DMS53 treated with DMSO at 0.1 percent for 48 hours (cell line): Measurements from ENCODE around the gene ZSCAN16.

ENCODE experiments used
- DNase-seq: peaks from one replicate; lab custom pipeline; 2025; ENCODE audit not compliant: unreplicated experiment; lab: John Stamatoyannopoulos, UW

ZSCAN16 gene

DNA sequence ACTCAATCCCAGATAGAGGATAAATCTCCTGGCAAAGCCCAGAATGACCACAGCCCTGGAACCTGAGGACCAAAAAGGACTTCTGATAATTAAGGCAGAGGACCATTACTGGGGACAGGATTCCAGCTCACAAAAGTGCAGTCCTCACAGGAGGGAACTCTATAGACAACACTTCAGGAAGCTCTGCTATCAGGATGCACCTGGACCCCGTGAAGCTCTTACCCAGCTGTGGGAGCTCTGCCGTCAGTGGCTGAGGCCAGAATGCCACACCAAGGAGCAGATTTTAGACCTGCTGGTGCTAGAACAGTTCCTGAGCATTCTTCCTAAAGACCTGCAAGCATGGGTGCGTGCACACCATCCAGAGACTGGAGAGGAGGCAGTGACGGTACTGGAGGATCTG is 992 bp downstream of the ZSCAN16 start:
- DNase-seq, result no peak

DNA sequence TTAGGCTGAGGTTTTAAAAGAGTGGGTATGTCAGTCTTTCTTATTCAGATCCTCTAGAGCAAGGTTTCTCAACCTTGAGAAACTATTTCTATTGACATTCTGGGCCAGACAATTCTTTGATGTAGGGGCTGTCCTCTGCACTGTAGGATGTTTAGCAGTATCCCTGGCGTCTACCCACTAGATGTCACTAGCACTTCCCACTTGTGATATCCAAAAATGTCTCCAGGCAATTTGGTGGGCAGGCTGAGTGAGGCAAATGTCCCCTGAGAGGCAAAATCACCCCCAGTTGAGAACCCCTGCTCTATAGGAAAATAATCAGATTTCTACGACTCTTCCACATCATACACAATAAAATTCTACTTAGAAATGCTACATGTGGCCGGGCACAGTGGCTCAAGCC is 9.6 kb downstream of the ZSCAN16 start:
- peak; percentile 14 for DNase-seq

DNA sequence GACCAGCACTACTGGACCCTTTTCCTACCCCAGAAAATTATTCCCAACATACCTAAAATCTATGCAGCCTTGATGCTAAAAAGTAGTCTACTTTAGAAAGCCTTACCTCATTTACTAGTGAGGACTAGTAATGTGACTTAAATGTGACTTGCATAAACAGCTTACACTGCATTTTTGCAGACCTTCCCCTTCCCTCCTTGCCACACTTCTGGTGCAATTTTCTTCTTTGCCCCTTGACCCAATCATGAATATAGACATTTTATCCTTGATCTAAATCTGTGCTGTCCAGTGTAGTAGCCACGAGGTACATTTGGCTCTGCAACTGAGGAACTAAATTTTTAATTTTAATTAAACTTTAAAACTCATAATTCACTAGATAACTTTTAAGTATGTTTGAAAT is 10.3 kb downstream of the ZSCAN16 start:
- no peak for DNase-seq

DNA sequence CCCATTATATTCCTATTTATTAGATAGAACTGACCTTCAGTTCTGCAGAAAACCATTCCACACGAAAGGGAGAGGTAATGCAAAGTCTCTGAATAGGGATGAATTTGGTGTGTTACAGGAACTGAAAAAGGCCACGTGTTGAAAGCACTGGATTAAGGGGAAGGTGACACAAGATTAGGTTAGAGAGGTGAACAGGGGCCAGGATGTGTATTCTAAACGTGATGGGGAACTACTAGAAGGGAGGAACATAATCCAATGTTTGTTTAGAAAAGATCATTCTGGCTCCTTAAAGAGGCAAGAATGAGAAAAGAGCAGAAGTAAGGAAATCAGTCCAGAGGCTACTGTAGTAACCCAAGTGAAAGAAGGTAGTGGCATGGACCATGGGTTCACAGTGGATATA is 11.0 kb downstream of the ZSCAN16 start:
- DNase-seq, result no peak

DNA sequence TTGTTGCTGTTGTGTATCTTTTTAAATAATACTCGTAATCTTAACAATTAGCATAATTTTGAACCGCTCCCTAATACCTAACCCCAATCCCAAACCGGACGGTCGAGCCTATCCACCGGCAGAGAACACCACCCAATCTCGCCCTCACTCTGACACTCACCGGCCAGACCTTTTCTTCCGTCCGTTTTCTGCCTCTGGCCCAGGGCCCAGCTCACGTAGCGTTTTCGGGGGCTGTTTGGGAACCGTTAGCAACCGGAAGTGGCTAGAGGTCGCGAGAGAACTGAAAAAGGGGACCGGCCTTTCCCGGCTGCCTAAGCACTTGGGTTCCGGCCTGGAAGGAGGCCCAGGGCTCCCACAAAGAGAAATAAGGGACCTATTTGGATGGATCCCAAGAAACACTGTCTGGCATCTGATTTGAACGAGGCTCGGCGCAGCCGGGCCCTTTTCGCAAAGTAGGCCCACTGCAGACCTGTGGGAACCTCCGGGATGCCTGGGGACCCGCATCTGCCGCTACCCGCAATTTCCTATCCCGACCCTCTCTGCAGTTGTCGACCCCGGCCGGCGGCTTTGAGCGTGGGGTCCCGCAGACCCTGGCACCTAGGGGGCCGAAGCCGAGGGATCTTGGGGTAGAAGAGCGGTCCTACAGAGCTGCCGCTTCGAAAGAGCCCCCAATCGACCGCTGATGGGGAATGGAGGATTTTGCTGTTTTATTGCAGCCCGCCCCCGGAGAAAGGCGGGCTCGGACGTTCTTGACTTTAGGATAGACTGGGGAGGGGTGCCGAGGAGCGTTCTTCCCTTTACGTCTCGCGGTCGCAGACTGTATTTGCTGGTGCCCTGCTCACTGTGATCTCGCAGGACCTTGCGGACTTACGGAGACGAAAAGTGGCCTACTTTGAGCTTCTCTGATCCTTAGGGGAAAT is 12.4 kb downstream of the ZSCAN16 start:
- peak; percentile 81 for DNase-seq

DNA sequence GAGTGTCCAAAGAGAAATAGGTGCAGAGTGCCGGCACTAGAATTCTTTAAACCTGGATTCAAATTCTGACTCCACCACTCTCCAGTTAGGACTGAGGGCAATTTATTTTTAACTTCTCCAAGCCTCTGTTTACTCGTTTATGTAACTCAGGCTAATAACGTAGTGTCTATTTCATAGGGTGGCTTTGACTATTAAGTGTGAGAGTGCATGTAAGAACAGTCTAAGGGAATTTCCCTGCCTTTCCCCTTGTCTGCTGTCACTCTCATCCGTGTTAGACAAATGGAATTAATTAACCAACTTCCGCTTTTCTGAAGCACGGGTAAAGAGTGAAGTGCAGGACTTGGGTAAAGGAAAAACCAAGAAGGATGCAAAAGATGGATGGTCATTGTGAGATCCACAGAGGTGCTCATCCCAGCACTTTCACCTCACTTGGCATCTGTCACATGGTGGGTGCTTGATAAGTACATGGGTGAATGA is 13.1 kb downstream of the ZSCAN16 start:
- DNase-seq, result no peak

DNA sequence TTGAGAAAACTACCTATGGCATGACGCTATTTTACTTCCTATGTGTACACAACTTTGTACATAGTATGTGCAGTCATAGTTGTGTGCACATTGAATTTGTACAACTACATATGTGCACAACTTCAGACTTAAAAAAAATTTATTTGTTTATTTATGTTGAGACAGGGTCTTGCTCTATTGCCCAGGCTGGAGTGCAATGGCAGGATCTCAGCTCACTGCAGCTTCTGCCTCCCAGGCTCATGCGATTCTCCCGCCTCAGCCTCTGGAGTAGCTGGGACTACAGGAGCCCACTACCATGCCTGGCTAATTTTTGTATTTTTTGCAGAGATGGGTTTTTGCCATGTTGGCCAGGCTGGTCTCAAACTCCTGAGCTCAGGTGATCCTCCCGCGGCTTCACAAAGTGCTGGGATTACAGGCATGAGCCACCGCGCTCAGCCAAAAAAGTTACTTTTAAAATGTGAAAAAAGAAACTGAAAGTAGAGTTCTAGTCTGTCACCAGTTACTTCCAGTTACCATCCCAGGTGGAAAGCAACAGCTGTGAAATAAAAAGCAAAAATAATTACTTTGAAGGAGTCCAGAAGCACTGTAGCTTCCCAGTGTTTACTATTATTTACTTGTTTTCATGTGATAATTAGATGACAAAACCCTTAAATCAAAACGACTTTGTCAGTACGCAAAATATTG is 15.6 kb downstream of the ZSCAN16 start:
- no peak for DNase-seq

DNA sequence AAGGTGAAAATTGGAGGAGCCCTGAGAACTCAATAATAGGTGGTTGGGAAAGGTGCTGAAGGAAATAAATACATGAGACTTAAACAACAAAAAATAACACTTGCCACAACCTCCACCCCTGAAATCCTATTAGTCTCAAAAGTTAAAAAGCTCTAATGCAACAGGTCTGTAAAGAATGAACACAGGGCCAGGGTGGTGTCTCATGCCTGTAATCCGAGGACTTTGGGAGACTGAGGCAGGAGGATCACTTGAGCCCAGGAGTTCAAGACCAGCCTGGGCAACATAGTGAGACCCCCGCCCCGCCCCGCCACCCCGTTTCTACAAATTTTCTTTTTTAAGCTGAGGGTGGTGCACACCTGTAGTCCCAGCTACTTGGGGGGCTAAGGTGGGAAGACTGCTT is 16.2 kb downstream of the ZSCAN16 start:
- DNase-seq, result no peak

DNA sequence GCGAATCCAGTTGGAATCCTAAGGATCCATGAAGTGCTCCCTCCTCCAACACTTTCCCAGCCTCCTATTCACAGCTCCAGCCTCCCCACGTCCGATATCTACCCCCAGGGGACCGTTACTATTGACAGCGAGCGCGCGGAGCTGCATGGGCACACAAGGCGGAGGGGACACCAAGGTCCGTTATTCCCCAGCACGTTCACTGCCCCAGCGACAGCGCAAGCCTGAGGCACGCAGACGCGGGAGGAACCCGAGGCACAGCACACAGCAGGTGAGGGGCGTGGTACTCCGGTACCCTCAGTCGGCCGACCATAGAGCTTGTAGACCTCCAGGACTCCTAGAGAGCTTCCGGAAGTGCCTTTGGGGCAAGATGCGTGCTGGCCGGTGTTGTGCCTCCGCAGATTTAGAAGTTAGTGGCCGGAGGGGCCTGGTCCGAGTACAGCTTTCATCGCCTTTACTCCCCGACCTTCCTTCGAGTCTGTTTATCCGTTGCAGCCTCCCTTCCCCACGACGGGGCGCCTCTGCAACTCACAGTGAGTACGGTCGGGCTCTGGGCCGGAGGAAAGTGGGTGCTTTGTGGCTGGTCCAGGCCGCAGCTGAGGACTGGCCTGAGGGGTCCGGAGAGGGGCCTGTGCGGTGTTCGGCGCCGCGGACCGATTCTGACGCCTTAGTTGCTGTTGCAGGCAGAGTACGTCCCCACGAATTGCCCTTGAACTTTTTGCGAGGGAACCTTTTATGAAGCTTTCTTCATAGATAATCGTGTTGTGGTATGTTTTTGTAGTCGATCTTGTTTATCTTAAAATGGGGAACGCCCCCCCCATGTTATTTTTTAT is 17.3 kb downstream of the ZSCAN16 start, which contains the start of gene ZKSCAN8:
TSS of gene ZKSCAN8 (plus strand) at position 384 of the 830 bp plus-strand sequence. CDS start 6,525 bp downstream, outside the sequence.
- DNase-seq, result peak; percentile 85

DNA sequence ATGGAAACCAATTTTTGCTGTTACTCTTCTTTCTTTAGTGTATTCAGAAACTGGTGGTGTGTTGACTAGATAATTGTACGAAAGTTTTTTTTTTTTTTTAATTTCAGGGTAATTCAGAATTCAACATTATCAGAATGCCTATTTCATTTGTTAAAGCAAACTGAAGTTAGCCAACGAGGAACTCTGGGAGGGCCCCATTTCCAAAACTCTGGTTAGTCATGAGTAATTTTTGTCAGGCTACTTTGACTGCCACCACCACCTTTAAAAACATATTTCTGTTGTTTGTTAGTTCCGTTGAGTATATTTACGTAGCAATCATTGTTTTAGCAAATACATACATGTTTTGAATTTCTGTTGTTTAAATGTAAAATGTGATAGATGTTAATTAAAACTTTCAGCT is 18.0 kb downstream of the ZSCAN16 start:
- no peak for DNase-seq

DNA sequence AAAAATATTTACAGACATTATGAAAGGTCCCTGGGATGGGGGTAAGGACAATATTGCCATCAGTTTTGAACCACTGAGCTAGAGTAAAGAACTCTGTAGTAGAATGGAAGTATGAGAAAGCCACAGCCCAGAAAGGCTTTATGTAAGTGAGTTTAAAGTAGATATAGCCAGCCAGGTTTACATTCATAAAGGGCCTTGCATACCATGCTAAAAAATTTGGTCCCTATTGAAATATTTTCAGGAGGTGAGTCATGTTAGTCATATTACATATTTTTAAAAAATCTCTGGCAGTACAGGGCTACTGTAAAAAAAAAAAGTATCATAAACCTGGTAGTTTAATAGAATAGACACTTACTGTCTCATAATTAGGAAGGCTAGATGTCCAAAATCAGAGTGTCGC is 20.8 kb downstream of the ZSCAN16 start:
- DNase-seq, result no peak

DNA sequence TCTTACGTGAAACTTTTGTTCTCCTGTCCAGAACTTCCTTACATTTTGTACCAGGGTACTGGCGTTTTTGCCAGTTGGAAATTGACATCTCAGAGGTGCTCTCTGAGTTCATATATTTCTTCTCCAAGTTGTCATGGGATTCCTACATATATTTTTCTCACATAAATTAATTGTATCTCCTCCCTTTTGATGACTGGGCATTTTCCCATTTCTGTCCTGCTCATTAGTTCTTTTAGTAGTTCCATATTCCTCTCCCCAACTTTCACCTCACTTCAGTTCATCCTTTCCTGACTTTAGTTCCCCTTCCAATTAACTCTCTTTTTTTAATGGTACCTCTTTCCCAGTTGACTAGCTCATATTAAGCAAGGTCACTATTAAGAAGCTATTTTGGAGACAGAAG is 28.1 kb downstream of the ZSCAN16 start:
- no peak for DNase-seq

DNA sequence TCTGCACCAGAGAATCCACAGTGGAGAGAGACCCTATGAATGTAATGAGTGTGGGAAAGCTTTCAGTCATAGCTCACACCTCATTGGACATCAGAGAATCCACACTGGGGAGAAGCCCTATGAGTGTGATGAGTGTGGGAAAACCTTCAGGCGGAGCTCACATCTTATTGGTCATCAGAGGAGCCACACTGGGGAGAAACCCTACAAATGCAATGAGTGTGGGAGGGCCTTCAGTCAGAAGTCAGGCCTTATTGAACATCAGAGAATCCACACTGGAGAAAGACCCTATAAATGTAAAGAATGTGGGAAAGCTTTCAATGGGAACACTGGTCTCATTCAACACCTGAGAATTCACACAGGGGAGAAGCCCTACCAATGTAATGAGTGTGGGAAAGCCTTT is 29.1 kb downstream of the ZSCAN16 start:
- DNase-seq, result no peak

DNA sequence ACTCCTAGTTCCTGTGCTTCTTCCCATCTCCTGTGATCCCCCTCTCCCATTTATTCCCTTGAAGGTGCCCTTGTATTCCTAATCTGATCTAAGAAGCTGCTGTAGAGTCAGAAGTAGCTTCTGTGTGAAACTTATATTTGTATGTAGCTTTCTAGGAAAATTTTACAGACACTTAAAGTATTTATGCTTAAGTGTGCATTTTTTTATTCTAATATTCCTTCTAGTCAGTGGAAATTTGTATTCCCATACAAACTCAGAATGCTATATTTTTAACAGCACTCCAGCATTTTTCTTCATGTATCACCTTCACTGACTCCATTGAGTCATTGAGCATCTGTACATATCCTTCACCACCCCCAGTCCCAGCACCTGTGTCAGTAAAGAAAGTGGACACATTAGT is 29.9 kb downstream of the ZSCAN16 start:
- DNase-seq, result no peak

DNA sequence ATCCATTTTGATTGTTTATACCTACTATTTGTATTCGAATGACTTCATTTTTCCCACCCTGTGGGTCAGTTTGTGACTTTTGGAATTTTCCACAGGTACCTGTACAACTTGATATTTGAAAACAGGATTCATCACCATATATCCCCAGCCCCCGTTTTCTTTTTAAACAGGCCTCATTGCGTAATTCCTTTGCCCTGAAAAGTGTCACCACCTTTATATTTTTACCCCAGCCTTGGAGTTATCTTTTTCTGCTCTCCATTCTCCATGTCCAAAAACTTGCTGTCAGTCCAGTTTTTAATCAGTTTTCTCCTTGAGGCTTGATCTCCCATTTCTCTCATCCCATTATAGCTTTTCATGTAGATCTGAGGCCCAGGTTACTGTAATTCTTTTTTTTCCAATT is 33.9 kb downstream of the ZSCAN16 start:
- no peak for DNase-seq

DNA sequence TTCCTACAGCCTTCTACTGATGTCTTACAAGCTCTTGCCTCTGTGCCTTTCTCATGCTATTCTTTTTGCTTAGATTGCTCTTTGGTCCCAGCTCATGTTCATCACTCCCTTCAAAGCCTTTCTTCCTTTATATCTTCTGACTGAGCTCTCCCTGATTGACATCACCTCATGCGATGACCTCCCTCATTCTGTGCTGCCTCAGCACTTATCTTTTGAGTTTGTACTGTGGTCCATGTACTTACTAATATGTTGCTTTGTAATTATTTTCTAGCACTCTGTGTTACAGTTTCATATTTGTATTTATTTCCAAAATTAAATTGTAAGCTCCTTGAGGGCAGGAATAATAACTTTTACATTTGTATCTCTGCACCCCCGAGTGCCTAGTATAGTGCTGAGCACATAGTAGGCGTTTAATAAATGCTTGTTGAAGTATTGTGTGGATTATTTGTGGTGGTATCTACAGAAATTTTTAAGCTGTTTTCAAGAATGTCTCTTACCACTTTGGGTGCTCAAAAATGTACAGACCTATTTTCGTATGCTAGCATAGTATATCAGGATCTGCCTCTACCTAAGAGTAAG is 34.7 kb downstream of the ZSCAN16 start:
- no peak for DNase-seq

DNA sequence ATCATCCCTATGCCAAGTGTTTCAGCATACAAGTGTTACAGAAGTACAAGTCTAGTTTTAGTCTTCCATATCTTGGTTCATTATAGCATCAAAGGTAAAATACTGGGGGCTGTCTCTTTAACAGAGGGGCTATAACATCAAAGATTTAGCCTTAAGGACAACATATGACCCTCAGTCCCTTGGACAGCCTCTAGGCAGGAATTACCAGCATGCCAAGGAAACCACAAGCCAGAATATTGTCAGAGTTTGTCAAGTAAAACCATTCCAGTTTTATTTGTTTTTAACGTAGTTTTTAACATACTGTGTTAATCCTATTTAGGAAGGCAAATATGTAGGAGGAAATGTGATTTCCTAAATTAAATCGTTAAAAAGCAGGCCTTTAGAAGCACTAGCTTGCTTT is 35.8 kb downstream of the ZSCAN16 start:
- DNase-seq, result no peak

DNA sequence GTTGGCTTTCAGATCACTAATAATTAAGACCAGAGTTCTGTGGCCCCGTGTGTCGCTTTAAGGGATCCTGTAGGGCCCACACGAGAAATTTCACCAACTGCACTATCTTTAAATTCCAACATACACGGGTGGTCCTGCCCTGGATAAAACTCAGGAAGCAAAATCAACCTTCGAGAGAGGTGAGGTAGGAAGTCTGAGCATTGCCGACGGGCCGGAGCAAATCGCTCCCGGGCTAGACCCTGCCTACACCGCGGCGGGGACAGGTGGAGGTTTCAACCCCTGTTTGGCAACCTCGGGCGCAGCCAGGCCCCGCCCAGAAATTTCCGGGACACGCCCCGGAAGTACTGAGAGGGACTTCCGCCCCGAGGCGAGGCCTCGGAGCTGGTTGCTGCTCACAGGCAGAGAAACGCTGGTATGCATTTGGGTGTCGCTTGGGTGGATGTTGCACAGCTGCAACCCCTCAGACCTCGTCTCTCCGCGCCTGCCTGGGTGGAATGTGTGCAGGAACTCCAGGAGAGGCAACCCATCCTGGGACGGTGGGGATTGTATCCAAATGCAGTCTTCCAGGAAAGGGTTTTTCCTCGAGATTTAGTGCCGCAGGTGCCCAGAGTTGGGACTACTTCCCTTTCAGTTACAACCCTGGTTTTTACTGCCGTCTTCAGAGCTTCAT is 37.1 kb downstream of the ZSCAN16 start:
- DNase-seq, result no peak

DNA sequence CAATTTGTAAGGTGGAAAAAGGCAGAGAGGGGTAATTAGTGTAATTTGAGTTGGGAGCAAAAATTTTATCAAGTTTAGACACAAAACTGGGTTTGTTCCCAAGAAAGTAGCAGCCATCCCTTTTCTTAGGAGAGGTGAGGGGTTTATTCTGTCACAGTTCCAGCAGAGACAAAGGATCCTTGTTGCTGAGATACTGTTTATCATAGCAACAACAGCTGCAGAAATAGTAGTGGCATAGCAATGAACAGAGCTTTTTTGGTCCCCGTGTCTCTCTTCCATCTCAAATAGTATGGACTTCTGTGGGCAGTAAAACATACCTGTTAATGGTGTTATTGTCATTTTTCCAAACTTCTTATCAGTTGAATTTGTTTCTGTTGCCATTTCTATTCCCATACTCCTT is 41.2 kb downstream of the ZSCAN16 start:
- no peak for DNase-seq

DNA sequence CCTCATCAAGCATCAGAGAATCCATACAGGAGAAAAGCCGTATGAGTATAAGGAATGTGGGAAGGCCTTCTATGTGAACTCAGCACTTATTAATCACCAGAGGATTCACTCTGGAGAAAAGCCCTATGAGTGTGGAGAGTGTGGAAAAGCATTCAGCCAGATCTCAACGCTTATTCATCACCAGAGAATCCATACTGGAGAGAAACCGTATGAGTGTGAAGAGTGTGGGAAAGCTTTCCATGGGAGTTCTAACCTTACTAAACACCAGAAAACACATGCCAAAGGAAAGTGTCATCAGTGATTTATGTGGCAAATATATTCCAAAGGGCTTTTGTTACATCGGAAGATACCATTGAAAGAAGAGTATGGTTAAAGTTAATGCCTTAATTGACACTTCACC is 42.7 kb downstream of the ZSCAN16 start:
- DNase-seq, result no peak
